Epithelial cell of proximal tubule (primary cell): ENCODE data around the gene NTM. TPM values are rescaled to one million over a fixed set of nuclear protein-coding genes. Genes with fewer than 3 reads are reported as not detected.
"Not testable (repeated sequence)": the region's sequence is repeated elsewhere in the genome, so short reads cannot be mapped to it uniquely, and the experiment has no call there.

Source experiments
- DNase-seq: peaks from one replicate; pipeline ENCODE4 v3.0.0-alpha.2; 2011; ENCODE audit warnings: low read depth
- H3K4me3 ChIP-seq: 2 replicates; pipeline ENCODE4 v1.5.1; 2011; ENCODE audit warnings: low read depth, mild to moderate bottlenecking, low read length
- CTCF ChIP-seq: conservative IDR thresholded peaks from 2 replicates; pipeline ENCODE4 v1.5.1; 2012; ENCODE audit warnings: low read depth, mild to moderate bottlenecking, low read length
- total RNA-seq: library from RNA; depleted of rRNA; stranded (reverse); fragments of >200 nt; gene quantifications from 2 replicates; pipeline ENCODE4 v1.2.3, GENCODE V29; 2015

The NTM gene
- total RNA-seq, 1 donor from 2014 or later, result 5.3 TPM

GRCh38 chr11:131910178-131910522 lies 539.7 kb downstream of the NTM start:
- DNase-seq, result no peak
- no peak for TF ChIP-seq CTCF
- H3K4me3 ChIP-seq, result peak overlapping the region; percentile 71

GRCh38 chr11:131910523-131911387 lies 540.3 kb downstream of the NTM start:
- peak overlapping the region; percentile 71 for H3K4me3 ChIP-seq
- no peak for TF ChIP-seq CTCF
- DNase-seq, result no peak

GRCh38 chr11:131911388-131912032 lies 541.1 kb downstream of the NTM start:
- peak; percentile 45 for TF ChIP-seq CTCF
- not testable (repeated sequence) for DNase-seq
- H3K4me3 ChIP-seq, result peak overlapping the region; percentile 71

DNA sequence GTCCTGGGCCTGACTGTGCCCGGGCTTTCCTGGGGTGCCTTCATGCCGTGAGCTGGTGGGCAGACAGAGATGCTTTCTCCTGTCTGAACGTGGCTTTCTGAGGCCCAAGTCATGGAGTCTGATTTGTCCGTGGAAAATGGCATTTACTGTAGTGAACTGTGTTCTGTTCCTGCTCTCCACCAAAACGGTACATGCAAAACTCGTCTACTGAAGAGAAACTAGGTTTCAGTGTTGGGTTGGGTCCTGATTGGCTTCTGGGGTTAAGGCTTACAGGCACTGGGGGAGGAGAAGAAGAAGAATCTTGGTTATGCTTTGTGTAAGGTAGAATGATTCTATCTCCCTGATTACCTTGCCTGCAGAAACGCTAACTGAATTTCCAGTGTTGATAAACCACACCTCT lies 541.7 kb downstream of the NTM start:
- no peak overlapping the region for H3K4me3 ChIP-seq

DNA sequence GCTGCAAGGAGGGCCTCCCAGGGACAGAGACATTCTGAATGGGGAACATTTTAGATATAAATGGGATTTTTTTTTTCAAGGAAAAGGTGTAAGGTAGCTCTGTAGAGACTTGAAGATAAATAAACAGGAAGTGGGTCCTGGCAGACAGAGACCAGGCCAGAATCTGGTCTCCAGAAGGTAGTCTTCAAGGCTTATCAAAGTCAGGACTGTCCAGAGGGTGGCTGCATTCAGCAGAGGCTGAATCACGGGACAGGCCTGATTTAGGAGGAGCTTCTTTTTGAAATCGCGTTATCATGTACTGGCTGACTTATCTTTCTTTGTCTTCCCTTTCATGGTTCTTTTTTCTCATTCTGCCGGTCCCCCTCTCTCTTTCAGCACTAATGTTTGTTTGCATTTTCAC lies 542.9 kb downstream of the NTM start:
- TF ChIP-seq CTCF, result no peak
- no peak overlapping the region for H3K4me3 ChIP-seq
- no peak for DNase-seq

More for the DNA sequence above, 541.7 kb downstream of the NTM start:
- DNase-seq, result no peak
- no peak for TF ChIP-seq CTCF

- peak; percentile 57 for TF ChIP-seq CTCF
- H3K4me3 ChIP-seq, result no peak overlapping the region
- DNase-seq, result no peak
These were observed 544.0 kb downstream of the NTM start for GRCh38 chr11:131914361-131914774.

- TF ChIP-seq CTCF, result no peak
- H3K4me3 ChIP-seq, result no peak overlapping the region
- no peak for DNase-seq
These were observed 546.2 kb downstream of the NTM start for GRCh38 chr11:131916638-131917037.
